Natural killer cell (primary cell): ENCODE results near the gene ZNF579. TPM values are rescaled to one million over a fixed set of nuclear protein-coding genes. Genes with fewer than 3 reads are reported as not detected.

Experiments
- ATAC-seq, 3 donors: fragments of 150-1000 bp in 2 of 3; fragments of 200-7000 bp in 1 of 3; cut with Tn5 transposase; 1 replicate in 1 of 3; 2 replicates in 2 of 3; pipeline ENCODE4 v1.10.0; 2021; ENCODE audit warnings: mild to moderate bottlenecking in 2 of 3, moderate library complexity in 2 of 3
- DNase-seq, 2 donors: peaks; one replicate each; pipeline versions ENCODE4 v3.0.0 to v3.0.0-alpha.2; 2013 to 2021; ENCODE audit warnings: mixed read lengths in 1 of 2
- H3K27ac ChIP-seq: one replicate; pipeline ENCODE4 v1.5.1; 2013; ENCODE audit warnings: mild to moderate bottlenecking, low read length
- H3K27me3 ChIP-seq: one replicate; pipeline ENCODE4 v1.6.1; 2013; ENCODE audit warnings: low read length; ENCODE audit not compliant: control insufficient read depth, insufficient read depth
- H3K36me3 ChIP-seq: one replicate; pipeline ENCODE4 v1.6.1; 2013; ENCODE audit warnings: low read length; ENCODE audit not compliant: control insufficient read depth, insufficient read depth
- H3K4me1 ChIP-seq: one replicate; pipeline ENCODE4 v1.6.1; 2013; ENCODE audit warnings: low read length; ENCODE audit not compliant: control insufficient read depth, insufficient read depth
- H3K4me3 ChIP-seq: one replicate; pipeline ENCODE4 v1.5.1; 2013; ENCODE audit warnings: low read length
- H3K9me3 ChIP-seq: one replicate; pipeline ENCODE4 v1.6.1; 2013; ENCODE audit warnings: low read length; ENCODE audit not compliant: control insufficient read depth, insufficient read depth
- H3K27ac Mint-ChIP-seq, 2 donors: one replicate each; pipeline ENCODE4 v1.8.0; 2022; ENCODE audit warnings: mild to moderate bottlenecking in 2 of 2, mixed read lengths in 2 of 2, moderate library complexity in 1 of 2
- H3K27me3 Mint-ChIP-seq, 2 donors: one replicate each; pipeline ENCODE4 v1.8.0; 2022; ENCODE audit warnings: low read depth in 2 of 2, mixed read lengths in 2 of 2
- H3K36me3 Mint-ChIP-seq: one replicate; pipeline ENCODE4 v1.8.0; 2022; ENCODE audit warnings: mixed read lengths
- H3K4me1 Mint-ChIP-seq, 2 donors: one replicate each; pipeline ENCODE4 v1.8.0; 2022; ENCODE audit warnings: mixed read lengths in 2 of 2
- H3K4me3 Mint-ChIP-seq: one replicate; pipeline ENCODE4 v1.8.0; 2022; ENCODE audit warnings: mild to moderate bottlenecking, moderate library complexity, mixed read lengths
- H3K9me3 Mint-ChIP-seq, 2 donors: one replicate each; pipeline ENCODE4 v1.8.0; 2022; ENCODE audit warnings: mixed read lengths in 2 of 2
- CTCF ChIP-seq: fragments of 200-600 bp; IDR thresholded peaks from one replicate; pipeline ENCODE4 v1.8.0; 2022; ENCODE audit warnings: antibody characterized with exemption
- WGBS: methylation state at CpG from one replicate; pipeline ENCODE4 v1.1.7; 2013; ENCODE audit warnings: missing lambda C conversion rate; ENCODE audit not compliant: insufficient coverage; 5-methylcytosine and 5-hydroxymethylcytosine counted together
- intact Hi-C: fragments of 100-400 bp; cut with micrococcal nuclease; formaldehyde crosslinking; loops from one replicate; pipeline ENCODE4 v1.14.2; 2022
- total RNA-seq, 4 donors: library from RNA; stranded (reverse); fragments of 120-200 nt in 1 of 4; gene quantifications; one replicate each; pipeline versions ENCODE4 v1.2.3 to v1.2.4, GENCODE V29; 2013 to 2022

The ZNF579 gene
- total RNA-seq, 3 donors from 2014 or later (not counting 1 experiment from before 2014, with no cell fraction given), result 8.3 to 11.2 (median 9.5) TPM

DNA sequence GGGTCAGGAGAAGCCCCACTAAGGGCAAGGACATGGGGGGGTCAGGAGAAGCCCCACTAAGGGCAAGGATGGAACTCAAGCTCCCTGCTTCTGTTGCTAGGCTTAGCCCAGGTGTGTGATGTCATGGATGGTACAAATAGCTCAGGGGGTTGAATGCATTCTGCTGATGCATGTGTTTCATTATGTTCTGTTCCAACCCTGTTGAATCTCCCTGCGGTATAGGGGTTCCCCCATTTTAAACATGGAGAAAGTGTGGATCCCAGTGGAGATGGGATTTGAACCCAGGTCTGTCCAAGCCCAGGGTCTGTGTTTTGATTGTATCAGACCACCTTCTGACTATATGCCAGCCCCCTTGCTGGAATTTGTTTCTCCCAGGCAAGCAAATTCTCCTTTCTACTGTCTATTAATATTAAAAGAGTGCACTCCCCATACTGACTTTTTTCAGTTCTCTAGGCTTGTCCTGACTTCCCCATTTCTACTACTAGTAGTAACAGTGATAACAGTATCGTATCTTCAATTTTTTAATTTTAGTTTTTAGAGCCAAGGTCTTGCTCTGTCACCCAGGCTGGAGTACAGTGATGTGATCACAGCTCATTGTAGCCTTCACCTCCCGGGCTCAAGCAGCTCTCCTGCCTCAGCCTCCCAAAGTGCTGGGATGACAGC, 31.5 kb upstream of the ZNF579 start:
- peaks cover 8% of the 10 kb centered on the region for H3K4me1 ChIP-seq
- peaks cover 7% of the 10 kb centered on the region for H3K36me3 ChIP-seq
- Mint-ChIP-seq H3K27me3 (no peaks in the 10 kb centered on the region), H3K4me1 (peaks cover 24 to 51% of the 10 kb centered on the region in 2 donors), H3K27ac (peak overlapping the region; percentile 53 to 67), H3K4me3 (no peak overlapping the region), H3K9me3 (no peaks in the 10 kb centered on the region), H3K36me3 (no peaks in the 10 kb centered on the region)
- ATAC-seq (peak in 1 of 3 donors; percentile 10), DNase-seq (no peak)
- 80% methylated on average over 3 of the region's 3 CpGs for WGBS
- no peak for TF ChIP-seq CTCF
- H3K9me3 ChIP-seq, result no peaks in the 10 kb centered on the region
- intact Hi-C loops, result no loop called here
- H3K27ac ChIP-seq, result no peak overlapping the region
- H3K27me3 ChIP-seq, result no peaks in the 10 kb centered on the region
- H3K4me3 ChIP-seq, result no peak overlapping the region

DNA sequence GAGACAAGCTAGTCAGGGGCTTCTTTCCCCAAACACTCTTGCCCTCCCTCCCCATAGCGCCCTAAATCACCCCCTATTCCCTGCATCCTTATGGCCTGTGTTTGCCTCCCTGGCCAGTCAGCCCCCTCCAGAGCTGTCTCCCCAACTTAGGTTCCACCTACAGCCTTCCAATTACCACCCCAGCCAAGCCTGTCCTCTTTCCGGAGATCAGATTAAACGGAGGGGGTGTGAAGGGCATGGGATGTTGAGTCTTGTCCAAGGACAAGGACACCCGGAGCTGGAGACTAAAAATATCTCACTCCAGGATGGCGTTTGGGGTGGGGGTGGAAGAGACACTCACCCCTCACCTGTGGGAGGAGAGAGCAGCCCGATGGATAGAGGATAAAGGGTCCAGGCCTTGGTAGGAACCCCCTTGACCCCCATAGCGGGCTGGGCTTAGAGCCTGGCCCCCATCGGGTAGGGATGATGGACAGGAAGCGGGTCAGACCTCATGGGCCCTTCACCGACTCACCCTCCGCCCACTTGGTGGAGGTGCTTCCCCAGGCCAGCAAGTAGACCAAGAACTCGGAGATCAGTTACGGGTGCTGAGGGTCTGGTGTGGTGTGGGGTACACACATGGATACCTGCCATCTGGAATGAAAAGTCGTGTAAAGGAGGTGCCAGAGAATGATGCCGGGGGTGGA, 30.8 kb upstream of the ZNF579 start:
- no peak for TF ChIP-seq CTCF
- WGBS, result 87% methylated on average over 13 of the region's 15 CpGs
- no peak overlapping the region for H3K27ac ChIP-seq
- no peaks in the 10 kb centered on the region for H3K9me3 ChIP-seq
- Mint-ChIP-seq H3K9me3 (no peaks in the 10 kb centered on the region), H3K4me3 (no peak overlapping the region), H3K27ac (peak overlapping the region in 1 of 2 donors; percentile 42), H3K36me3 (no peaks in the 10 kb centered on the region), H3K27me3 (no peaks in the 10 kb centered on the region), H3K4me1 (peaks cover 31 to 57% of the 10 kb centered on the region in 2 donors)
- H3K4me3 ChIP-seq, result no peak overlapping the region
- intact Hi-C loops, result no loop called here
- no peak for ATAC-seq
- H3K4me1 ChIP-seq, result peaks cover 14% of the 10 kb centered on the region
- DNase-seq, result no peak
- peaks cover 2% of the 10 kb centered on the region for H3K36me3 ChIP-seq
- no peaks in the 10 kb centered on the region for H3K27me3 ChIP-seq

DNA sequence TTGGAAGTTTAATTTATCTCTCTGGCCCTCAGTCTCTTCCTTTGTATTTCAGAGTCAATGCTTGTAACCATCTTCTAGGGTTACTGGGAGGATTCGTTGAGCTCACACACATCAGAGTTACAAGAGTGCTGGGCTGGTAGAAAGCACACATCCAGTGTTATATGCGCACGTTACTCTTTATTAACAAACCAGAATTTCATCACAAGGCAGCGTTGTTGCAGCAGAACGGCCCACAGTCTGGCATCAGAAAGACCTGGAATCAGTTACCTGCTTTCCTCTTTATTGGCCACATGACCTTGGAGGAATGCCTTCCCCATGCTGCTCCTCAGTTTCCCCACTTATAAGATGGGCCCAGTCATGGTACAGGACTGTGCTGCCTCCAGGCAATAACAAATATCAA, 28.7 kb upstream of the ZNF579 start:
- no peaks in the 10 kb centered on the region for H3K9me3 ChIP-seq
- peaks cover 28% of the 10 kb centered on the region for H3K4me1 ChIP-seq
- H3K27ac ChIP-seq, result no peak overlapping the region
- ATAC-seq, result no peak
- no peak overlapping the region for H3K4me3 ChIP-seq
- no peaks in the 10 kb centered on the region for H3K36me3 Mint-ChIP-seq
- intact Hi-C loops, result loop anchor here (5.0 kb wide), 1 partner anchor 33 kb away; the partner anchor contains the start of genes ZNF580 and ZNF581
- no peak overlapping the region for H3K4me3 Mint-ChIP-seq
- H3K4me1 Mint-ChIP-seq, result peaks cover 47 to 74% of the 10 kb centered on the region in 2 donors
- no peak for DNase-seq
- no peaks in the 10 kb centered on the region for H3K27me3 Mint-ChIP-seq
- no peaks in the 10 kb centered on the region for H3K9me3 Mint-ChIP-seq
- TF ChIP-seq CTCF, result no peak
- no peaks in the 10 kb centered on the region for H3K27me3 ChIP-seq
- H3K36me3 ChIP-seq, result peaks cover 2% of the 10 kb centered on the region
- WGBS, result 97% methylated on average over 5 of the region's 5 CpGs
- H3K27ac Mint-ChIP-seq, result no peak overlapping the region
